Tibial nerve (tissue), 4 donors: ENCODE data around the gene HSPG2. TPM values are rescaled to one million over a fixed set of nuclear protein-coding genes. Genes with fewer than 3 reads are reported as not detected.

ENCODE experiments used
- DNase-seq, 2 donors: peaks; one replicate each; pipeline ENCODE4 v3.0.0-alpha.2; 2019; ENCODE audit warnings: low spot score in 2 of 2
- H3K27ac ChIP-seq, 4 donors: fragments of 200-600 bp; sonication (generic) in 3 of 4; one replicate each; pipeline ENCODE4 v1.5.1; 2017 to 2019; ENCODE audit warnings: mild to moderate bottlenecking in 1 of 4
- H3K27me3 ChIP-seq, 2 donors: fragments of 200-600 bp; sonication (generic) in 1 of 2; one replicate each; pipeline versions ENCODE4 v1.5.1 to v1.6.0; 2017 to 2019
- H3K36me3 ChIP-seq, 3 donors: fragments of 200-600 bp; sonication (generic); one replicate each; pipeline ENCODE4 v1.5.1; 2018 to 2019
- H3K4me1 ChIP-seq, 4 donors: fragments of 200-600 bp; sonication (generic) in 3 of 4; one replicate each; pipeline ENCODE4 v1.5.1; 2017 to 2019
- H3K4me3 ChIP-seq, 4 donors: fragments of 200-600 bp; sonication (generic) in 3 of 4; one replicate each; pipeline ENCODE4 v1.5.1; 2017 to 2019; ENCODE audit warnings: mild to moderate bottlenecking in 1 of 4, moderate library complexity in 1 of 4
- H3K9me3 ChIP-seq, 4 donors: fragments of 200-600 bp; sonication (generic) in 3 of 4; one replicate each; pipeline ENCODE4 v1.5.1; 2017 to 2019
- EP300 ChIP-seq, 2 donors: sonication (generic); formaldehyde crosslinking; IDR thresholded peaks; one replicate each; pipeline ENCODE4 v1.6.1; 2017; ENCODE audit warnings: antibody characterized with exemption in 2 of 2, mild to moderate bottlenecking in 1 of 2
- POLR2A ChIP-seq, 2 donors: fragments of 450-650 bp; IDR thresholded peaks; one replicate each; pipeline ENCODE4 v1.6.1; 2017; ENCODE audit warnings: antibody characterized with exemption in 2 of 2, mild to moderate bottlenecking in 2 of 2, moderate library complexity in 2 of 2
- WGBS, 2 donors: methylation state at CpG; one replicate each; pipeline ENCODE4 v1.1.5; 2018; 5-methylcytosine and 5-hydroxymethylcytosine counted together
- total RNA-seq, 4 donors: library from RNA; depleted of rRNA; stranded (reverse); fragments of >200 nt; gene quantifications; one replicate each; pipeline ENCODE4 v1.1.0, GENCODE V29; 2016
- TF ChIP-seq, protein P1 (sequence below), 5 experiments: fragments of 200-600 bp in 3 of 5; fragments of 450-650 bp in 2 of 5; sonication (generic) in 3 of 5; IDR thresholded peaks; one replicate each; pipeline ENCODE4 v1.5.1; 2016 to 2019; ENCODE audit warnings: antibody characterized with exemption in 5 of 5, mild to moderate bottlenecking in 3 of 5, moderate library complexity in 2 of 5

Gene HSPG2
- total RNA-seq, 4 donors from 2014 or later = 292 to 486 (median 404) TPM

DNA sequence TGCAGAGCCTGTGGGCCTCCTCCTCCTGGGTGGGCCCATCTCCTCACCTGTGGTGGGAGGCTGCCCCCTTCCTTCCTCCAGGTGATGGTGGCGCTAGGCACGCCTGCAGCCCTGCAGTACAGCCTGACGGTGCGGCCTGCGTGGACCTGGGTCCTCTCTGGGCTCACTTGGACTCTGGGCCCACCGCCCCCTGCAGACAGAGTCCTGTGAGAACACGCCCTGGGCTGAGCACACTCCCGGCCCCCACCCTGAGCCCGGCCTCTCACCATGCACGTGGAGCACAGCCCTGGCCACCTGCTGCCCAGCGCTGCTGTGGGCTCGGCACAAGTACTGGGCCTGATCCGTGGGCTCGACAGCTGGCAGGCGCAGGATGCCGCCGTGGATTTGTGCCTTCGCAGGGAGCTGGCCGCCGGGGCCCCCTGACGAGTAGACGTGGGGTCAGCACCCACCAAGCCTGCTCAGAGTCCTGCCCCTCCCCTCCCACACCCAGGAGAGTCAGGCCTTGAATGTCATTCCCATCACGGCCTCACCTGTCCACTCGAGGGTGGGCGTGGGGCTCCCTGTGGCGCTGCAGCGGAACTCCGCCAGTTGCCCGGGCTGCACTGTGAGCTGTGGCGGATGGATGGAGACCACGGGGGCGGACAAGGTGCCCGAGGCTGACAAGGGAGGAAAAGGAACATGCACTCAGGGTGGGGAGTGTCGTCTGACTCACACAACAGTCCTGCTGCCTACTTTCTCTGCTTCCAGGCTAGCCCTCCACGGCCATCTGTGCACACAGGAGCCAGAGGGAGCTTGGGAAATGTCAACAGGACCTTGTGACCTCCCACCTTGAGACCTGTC, 81.6 kb downstream of the HSPG2 start:
- WGBS, 2 donors = 84 to 85% methylated on average over 28 to 35 of the region's 35 CpGs
- Histone ChIP-seq H3K36me3 (peaks cover 7 to 100% (median 32%) of the 10 kb centered on the region in 3 donors), H3K4me3 (no peak overlapping the region), H3K27me3 (no peaks in the 10 kb centered on the region), H3K9me3 (no peaks in the 10 kb centered on the region), H3K4me1 (peaks cover 0 to 12% (median 0%) of the 10 kb centered on the region in 4 donors), H3K27ac (peak overlapping the region in 1 of 4 donors; percentile 15)
- TF ChIP-seq, protein P1, sequence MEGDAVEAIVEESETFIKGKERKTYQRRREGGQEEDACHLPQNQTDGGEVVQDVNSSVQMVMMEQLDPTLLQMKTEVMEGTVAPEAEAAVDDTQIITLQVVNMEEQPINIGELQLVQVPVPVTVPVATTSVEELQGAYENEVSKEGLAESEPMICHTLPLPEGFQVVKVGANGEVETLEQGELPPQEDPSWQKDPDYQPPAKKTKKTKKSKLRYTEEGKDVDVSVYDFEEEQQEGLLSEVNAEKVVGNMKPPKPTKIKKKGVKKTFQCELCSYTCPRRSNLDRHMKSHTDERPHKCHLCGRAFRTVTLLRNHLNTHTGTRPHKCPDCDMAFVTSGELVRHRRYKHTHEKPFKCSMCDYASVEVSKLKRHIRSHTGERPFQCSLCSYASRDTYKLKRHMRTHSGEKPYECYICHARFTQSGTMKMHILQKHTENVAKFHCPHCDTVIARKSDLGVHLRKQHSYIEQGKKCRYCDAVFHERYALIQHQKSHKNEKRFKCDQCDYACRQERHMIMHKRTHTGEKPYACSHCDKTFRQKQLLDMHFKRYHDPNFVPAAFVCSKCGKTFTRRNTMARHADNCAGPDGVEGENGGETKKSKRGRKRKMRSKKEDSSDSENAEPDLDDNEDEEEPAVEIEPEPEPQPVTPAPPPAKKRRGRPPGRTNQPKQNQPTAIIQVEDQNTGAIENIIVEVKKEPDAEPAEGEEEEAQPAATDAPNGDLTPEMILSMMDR (IDR thresholded peaks at IDR 0.05) = no peak
- TF ChIP-seq EP300 (IDR thresholded peaks at IDR 0.05) (no peak), POLR2A (IDR thresholded peaks at IDR 0.05) (no peak)
- DNase-seq = no peak

DNA sequence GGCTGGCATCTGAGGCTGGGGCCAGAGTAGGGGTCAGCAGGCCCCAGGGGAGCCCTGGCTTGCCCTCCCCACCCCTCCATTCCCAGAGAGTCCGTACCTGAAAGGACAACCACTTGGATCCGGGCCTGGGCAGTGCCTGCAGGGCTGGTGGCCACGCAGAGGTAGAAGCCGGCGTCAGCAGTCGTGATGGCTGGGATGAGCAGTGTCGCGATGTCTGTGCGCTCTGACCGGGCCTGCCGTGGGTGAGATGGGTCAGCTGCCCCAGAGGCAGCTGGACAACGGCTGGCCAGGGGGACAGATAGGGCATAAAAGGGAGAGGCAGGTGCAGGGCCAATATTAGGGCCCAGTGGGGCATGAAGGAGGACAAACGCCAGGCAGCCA, 82.4 kb downstream of the HSPG2 start:
- Histone ChIP-seq H3K9me3 (no peaks in the 10 kb centered on the region), H3K27ac (peak overlapping the region in 1 of 4 donors; percentile 41), H3K36me3 (peaks cover 10 to 100% (median 32%) of the 10 kb centered on the region in 3 donors), H3K27me3 (no peaks in the 10 kb centered on the region), H3K4me3 (no peak overlapping the region), H3K4me1 (peaks cover 0 to 12% (median 0%) of the 10 kb centered on the region in 4 donors)
- 82 to 85% methylated on average over 13 of the region's 13 CpGs for WGBS, 2 donors
- TF ChIP-seq EP300 (IDR thresholded peaks at IDR 0.05) (no peak), POLR2A (IDR thresholded peaks at IDR 0.05) (no peak)
- TF ChIP-seq, protein P1 (IDR thresholded peaks at IDR 0.05) = no peak
- DNase-seq = no peak

GRCh38 chr1:21854090-21854750, 82.9 kb downstream of the HSPG2 start:
- H3K36me3 ChIP-seq = peaks cover 12 to 100% (median 32%) of the 10 kb centered on the region in 3 donors
- 70 to 91% methylated on average over 20 to 21 of the region's 21 CpGs for WGBS, 2 donors

DNA sequence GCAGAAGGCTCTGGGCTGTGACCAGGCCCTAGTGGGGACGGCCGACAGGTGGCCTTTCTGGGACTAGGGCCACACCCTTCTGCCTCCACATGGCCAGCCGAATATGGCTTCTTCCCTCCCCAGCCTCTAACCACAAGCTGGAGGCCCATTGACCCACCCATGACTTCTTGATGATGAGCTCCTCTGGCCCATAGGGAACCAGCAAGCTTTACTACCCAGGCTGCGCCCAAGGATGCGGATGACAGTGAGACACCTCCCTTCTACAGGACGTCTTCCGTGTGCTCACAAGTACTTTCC, 84.0 kb downstream of the HSPG2 start:
- H3K9me3 ChIP-seq = no peaks in the 10 kb centered on the region
- H3K27ac ChIP-seq = peak overlapping the region in 1 of 4 donors; percentile 9
- H3K4me1 ChIP-seq = peaks cover 0 to 11% (median 0%) of the 10 kb centered on the region in 4 donors
- DNase-seq = no peak
- no peak overlapping the region for H3K4me3 ChIP-seq
- no peak for TF ChIP-seq POLR2A (IDR thresholded peaks at IDR 0.05)
- TF ChIP-seq, protein P1 (IDR thresholded peaks at IDR 0.05) = no peak
- no peak for TF ChIP-seq EP300 (IDR thresholded peaks at IDR 0.05)
- WGBS, 2 donors = 70 to 87% methylated on average over 7 of the region's 7 CpGs
- no peaks in the 10 kb centered on the region for H3K27me3 ChIP-seq
- peaks cover 8 to 100% (median 28%) of the 10 kb centered on the region in 3 donors for H3K36me3 ChIP-seq

More at GRCh38 chr1:21854090-21854750, 82.9 kb downstream of the HSPG2 start:
- Histone ChIP-seq H3K27ac (peak overlapping the region in 1 of 4 donors; percentile 41), H3K27me3 (no peaks in the 10 kb centered on the region), H3K4me3 (no peak overlapping the region), H3K4me1 (peaks cover 0 to 12% (median 0%) of the 10 kb centered on the region in 4 donors), H3K9me3 (no peaks in the 10 kb centered on the region)
- no peak for DNase-seq
- TF ChIP-seq POLR2A (IDR thresholded peaks at IDR 0.05) = no peak
- TF ChIP-seq EP300 (IDR thresholded peaks at IDR 0.05) = no peak
- TF ChIP-seq, protein P1 (IDR thresholded peaks at IDR 0.05) = no peak
